ACC112 (cell line): ENCODE results near the gene PGF.

Source experiments
- H2AFZ ChIP-seq: fragments of 200-600 bp; sonication (generic); one replicate; pipeline ENCODE4 v1.6.0; 2017; ENCODE audit warnings: antibody characterized with exemption, low read length; ENCODE audit not compliant: unreplicated experiment
- H3K27ac ChIP-seq: fragments of 200-600 bp; sonication (generic); 2 replicates; pipeline ENCODE4 v1.5.1; 2014; ENCODE audit warnings: low read depth, mild to moderate bottlenecking, antibody characterized with exemption, low read length, moderate library complexity
- H3K27me3 ChIP-seq: fragments of 200-600 bp; sonication (generic); 2 replicates; pipeline ENCODE4 v1.6.1; 2014; ENCODE audit warnings: mild to moderate bottlenecking, antibody characterized with exemption, low read length, moderate library complexity, mixed read lengths; ENCODE audit not compliant: insufficient read depth
- H3K36me3 ChIP-seq: fragments of 200-600 bp; sonication (generic); 2 replicates; pipeline ENCODE4 v1.6.1; 2016; ENCODE audit warnings: mild to moderate bottlenecking, antibody characterized with exemption, low read length, moderate library complexity, mixed read lengths; ENCODE audit not compliant: insufficient read depth
- H3K4me1 ChIP-seq: fragments of 200-600 bp; sonication (generic); one replicate; pipeline ENCODE4 v1.6.1; 2016; ENCODE audit warnings: low read length, mixed read lengths; ENCODE audit not compliant: insufficient read depth, unreplicated experiment, control insufficient read depth
- H3K4me3 ChIP-seq: fragments of 200-600 bp; sonication (generic); 2 replicates; pipeline ENCODE4 v1.5.1; 2014; ENCODE audit warnings: mild to moderate bottlenecking, low read depth, low read length
- H3K79me2 ChIP-seq: fragments of 200-600 bp; sonication (generic); one replicate; pipeline ENCODE4 v1.6.0; 2016; ENCODE audit warnings: low read length; ENCODE audit not compliant: control insufficient read depth, unreplicated experiment, insufficient read depth

PGF gene

DNA sequence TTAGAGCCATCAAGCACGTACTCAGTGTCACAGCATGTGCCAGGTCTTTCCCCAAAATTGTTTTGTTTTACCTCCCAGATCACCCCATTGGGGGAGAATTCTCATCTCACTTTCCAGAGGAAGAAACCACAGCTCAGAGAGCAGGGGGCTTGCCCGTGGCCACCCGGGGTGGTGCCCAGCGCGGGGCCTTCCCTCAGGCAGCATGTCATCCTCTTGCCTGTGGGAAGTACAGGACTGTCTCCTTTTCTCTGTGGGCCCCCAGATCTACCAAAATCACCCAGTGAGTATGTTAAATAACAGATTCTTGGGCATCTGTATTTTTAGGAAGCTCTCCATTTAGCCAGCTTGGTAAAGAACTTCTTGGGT, 38.2 kb downstream of the PGF start:
- Histone ChIP-seq H3K36me3 (no peaks in the 10 kb centered on the region), H3K4me3 (no peak overlapping the region), H3K27me3 (no peaks in the 10 kb centered on the region; the same call in 1 of the 2 replicates), H3K4me1 (peaks cover 3% of the 10 kb centered on the region), H2AFZ (no peak overlapping the region), H3K79me2 (no peaks in the 10 kb centered on the region), H3K27ac (no peak overlapping the region)

DNA sequence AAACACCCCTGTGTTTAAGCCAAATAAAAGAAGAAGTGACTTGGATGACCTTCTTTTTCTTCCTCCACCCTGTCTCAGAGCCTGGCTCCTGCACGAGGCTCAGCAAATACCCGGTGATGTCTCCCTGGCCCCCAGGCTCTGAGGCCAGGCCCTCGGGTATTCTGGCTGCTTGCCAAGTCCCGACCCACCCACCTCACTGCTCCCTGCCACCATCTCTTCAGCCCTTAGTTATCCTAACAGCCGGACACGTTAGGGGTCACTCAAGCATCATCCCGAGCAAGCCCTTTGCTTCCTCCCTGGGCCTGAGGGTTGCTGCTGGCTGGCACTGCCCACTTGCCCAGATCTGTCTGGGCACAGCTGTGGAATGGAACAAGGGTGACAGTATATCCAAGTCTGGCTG, 39.6 kb downstream of the PGF start:
- Histone ChIP-seq H2AFZ (no peak overlapping the region), H3K27ac (no peak overlapping the region), H3K27me3 (no peaks in the 10 kb centered on the region), H3K36me3 (no peaks in the 10 kb centered on the region), H3K4me3 (no peak overlapping the region), H3K4me1 (peaks cover 3% of the 10 kb centered on the region), H3K79me2 (no peaks in the 10 kb centered on the region)

DNA sequence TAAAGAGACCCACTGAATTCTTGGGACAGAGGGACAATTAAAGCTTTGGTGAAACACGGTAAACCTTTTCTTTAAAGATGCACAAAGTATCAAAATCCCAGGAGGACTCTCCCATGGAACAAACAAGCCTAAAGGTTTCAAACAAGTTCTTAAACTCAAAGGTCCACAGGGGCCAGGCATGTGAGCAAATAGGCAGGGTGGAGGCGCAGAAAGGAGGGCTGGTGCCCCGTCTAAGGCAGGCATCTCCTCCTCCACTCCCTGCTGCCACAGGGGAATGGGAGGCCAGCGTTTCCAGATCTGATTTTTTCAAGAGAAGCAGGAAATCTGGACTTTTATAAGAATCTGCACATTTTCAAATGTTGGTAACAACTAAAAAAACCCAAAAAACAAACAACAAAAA, 40.0 kb downstream of the PGF start:
- Histone ChIP-seq H3K79me2 (no peaks in the 10 kb centered on the region), H2AFZ (no peak overlapping the region), H3K27me3 (no peaks in the 10 kb centered on the region), H3K4me3 (no peak overlapping the region), H3K27ac (no peak overlapping the region), H3K4me1 (peaks cover 3% of the 10 kb centered on the region), H3K36me3 (no peaks in the 10 kb centered on the region)

DNA sequence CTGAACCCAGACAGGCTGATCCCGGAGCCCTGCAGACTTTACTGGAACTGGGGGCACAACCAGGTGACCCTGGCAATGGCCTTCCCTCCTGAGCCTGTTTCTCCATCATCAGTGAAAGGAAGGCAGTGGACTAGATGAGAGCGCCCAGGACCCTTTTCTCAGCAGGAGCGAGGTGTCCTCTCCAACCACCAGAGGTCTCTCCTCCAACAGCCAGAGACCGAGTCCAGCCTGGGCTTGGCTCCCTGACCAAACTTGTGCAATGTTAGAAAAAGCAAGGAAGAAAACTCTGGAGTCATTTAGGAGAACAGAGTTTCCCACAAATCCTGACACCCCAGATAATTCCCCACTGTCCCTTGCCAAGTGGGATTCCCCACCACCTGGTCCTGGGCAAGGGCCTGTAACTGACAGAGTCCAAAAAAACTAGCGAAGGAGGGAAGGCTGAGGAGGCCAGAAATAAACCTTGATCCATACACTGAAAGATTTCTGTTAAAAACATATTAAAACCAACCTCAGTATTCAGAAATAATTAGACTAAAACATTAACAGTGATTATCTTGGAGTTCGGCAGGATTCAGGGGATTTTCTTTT, 41.3 kb downstream of the PGF start:
- H2AFZ ChIP-seq, result peak overlapping the region; percentile 27
- peaks cover 3% of the 10 kb centered on the region for H3K4me1 ChIP-seq
- no peak overlapping the region for H3K4me3 ChIP-seq
- no peaks in the 10 kb centered on the region for H3K79me2 ChIP-seq
- H3K27ac ChIP-seq, result no peak overlapping the region
- no peaks in the 10 kb centered on the region for H3K27me3 ChIP-seq
- no peaks in the 10 kb centered on the region for H3K36me3 ChIP-seq

DNA sequence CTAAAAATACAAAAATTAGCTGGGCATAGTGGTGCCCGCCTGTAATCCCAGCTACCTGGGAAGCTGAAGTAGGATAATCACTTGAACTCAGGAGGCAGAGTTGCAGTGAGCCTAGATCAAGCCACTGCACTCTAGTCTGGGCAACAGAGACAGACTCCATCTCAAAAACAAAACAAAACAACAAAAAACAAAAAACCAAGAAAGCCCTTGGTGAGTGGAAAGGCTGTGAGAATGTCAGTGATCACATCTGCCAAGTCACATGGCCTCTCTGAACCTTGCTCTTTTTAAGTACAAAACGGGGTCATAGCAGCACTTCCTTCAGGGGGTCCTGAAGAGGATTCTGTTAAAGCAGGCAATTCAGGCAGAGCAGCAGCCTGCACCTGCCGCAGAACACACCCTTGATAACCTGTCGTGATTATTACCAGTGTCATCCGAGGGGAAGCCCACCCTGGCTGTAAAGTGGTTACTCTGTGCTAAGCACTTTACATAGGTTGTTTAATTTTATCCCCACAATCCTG, 41.9 kb downstream of the PGF start:
- no peak overlapping the region for H2AFZ ChIP-seq
- no peak overlapping the region for H3K4me3 ChIP-seq
- H3K79me2 ChIP-seq, result no peaks in the 10 kb centered on the region
- peaks cover 8% of the 10 kb centered on the region for H3K4me1 ChIP-seq
- H3K27ac ChIP-seq, result no peak overlapping the region
- no peaks in the 10 kb centered on the region for H3K27me3 ChIP-seq
- no peaks in the 10 kb centered on the region for H3K36me3 ChIP-seq

DNA sequence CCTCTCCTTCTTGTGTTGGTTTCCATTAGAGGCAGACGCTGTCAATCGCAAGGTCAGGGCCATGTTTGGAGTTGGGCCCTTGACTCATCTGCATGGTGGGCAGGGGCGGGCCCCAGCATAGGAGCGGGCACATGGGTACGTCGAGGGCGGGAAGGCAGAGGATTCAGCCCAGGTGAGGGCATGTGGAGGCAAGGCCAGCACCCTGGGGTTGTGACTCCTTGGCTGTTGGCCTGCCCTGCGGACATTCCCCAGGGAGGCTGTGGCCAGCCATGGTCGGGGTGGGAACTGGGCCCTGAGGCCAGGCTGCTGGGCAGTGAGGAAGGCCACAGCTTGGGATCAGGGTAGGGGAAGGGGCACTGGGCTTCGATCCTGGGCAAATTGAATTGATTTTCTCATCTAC, 42.6 kb downstream of the PGF start:
- Histone ChIP-seq H2AFZ (no peak overlapping the region), H3K79me2 (no peaks in the 10 kb centered on the region), H3K4me1 (peaks cover 8% of the 10 kb centered on the region), H3K27me3 (no peaks in the 10 kb centered on the region), H3K4me3 (no peak overlapping the region), H3K36me3 (no peaks in the 10 kb centered on the region), H3K27ac (no peak overlapping the region)

DNA sequence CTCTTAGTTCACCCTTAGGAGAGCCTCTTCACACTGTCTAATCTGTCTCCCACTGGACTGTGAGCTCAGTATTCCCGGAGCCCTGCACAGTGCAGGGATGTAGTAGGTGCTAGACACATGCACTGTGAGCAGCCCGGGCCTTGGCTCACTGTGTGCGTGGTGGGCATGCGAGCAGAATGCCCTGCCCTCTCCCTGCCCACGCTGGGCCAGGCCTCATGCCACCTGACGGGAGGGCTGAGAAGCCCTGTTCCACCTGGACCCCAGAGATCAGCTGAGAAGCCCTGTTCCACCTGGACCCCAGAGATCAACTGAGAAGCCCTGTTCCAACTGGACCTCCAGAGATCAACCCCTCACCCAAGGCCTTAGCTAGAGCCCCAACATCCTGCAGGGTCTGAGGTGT, 43.3 kb downstream of the PGF start:
- no peak overlapping the region for H2AFZ ChIP-seq
- peaks cover 8% of the 10 kb centered on the region for H3K4me1 ChIP-seq
- H3K36me3 ChIP-seq, result no peaks in the 10 kb centered on the region
- no peaks in the 10 kb centered on the region for H3K27me3 ChIP-seq
- H3K79me2 ChIP-seq, result no peaks in the 10 kb centered on the region
- H3K27ac ChIP-seq, result no peak overlapping the region
- no peak overlapping the region for H3K4me3 ChIP-seq

DNA sequence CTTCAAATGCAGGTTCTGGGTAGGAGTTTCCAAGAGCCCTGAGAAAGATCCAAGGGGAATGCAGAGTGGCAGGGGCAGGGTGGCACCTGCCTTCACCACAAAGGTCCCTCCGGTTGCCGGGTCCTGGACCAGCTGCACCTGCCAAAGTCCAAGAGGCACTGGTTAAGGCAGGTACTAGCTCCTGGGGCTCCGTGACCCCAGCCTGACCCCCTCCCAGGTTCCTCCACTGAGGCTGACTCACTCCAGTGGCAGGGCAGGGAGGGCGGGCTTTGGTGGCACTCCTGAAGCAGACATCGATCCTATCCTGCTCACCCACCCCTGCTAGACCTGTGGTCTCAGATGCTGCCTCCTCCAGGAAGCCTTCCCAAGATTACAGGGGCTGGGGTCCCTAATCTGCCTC, 43.7 kb downstream of the PGF start:
- no peak overlapping the region for H2AFZ ChIP-seq
- no peak overlapping the region for H3K4me3 ChIP-seq
- no peaks in the 10 kb centered on the region for H3K27me3 ChIP-seq
- H3K4me1 ChIP-seq, result peaks cover 8% of the 10 kb centered on the region
- H3K36me3 ChIP-seq, result no peaks in the 10 kb centered on the region
- H3K27ac ChIP-seq, result no peak overlapping the region
- no peaks in the 10 kb centered on the region for H3K79me2 ChIP-seq

DNA sequence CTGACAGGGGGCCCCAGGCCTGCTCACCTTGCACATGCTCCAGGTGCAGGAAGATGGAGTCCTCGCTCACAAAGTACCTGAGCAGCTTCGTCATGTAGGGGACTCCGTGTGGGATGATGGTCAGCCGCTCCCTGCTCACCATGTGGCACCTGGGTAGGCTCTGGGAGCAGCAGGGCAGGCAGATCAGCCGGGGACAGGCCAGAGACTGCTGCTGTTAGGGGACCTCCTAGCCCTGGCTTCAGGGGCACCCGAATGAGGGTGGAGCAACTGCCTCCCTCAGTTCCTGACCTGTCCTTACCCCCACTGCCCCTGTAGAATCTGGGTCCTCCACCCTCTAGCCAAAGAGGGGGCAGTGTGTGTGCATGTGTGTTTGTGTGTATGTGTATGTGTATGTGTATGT, 44.2 kb downstream of the PGF start:
- no peaks in the 10 kb centered on the region for H3K27me3 ChIP-seq
- H3K36me3 ChIP-seq, result no peaks in the 10 kb centered on the region
- no peak overlapping the region for H2AFZ ChIP-seq
- peaks cover 8% of the 10 kb centered on the region for H3K4me1 ChIP-seq
- no peak overlapping the region for H3K4me3 ChIP-seq
- no peaks in the 10 kb centered on the region for H3K79me2 ChIP-seq
- no peak overlapping the region for H3K27ac ChIP-seq

DNA sequence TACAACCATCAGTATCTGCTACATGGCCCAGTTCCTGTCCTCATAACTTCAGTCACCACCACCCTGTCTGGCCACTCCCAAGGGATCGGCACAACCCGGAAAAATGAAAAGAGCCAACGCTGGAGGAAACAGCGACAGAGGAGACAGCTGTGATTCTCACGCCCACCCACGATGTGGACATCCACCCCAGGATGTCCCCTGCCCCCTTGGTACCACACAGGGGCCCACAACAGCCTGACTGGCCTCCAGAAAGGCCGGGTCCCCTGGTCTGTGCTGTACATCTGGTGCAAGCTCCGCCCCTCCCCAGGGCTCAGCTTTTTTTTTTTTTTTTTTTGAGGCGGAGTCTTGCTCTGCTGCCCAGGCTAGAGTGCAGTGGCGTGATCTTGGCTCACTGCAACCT, 44.8 kb downstream of the PGF start:
- H3K36me3 ChIP-seq, result no peaks in the 10 kb centered on the region
- no peak overlapping the region for H3K27ac ChIP-seq
- no peaks in the 10 kb centered on the region for H3K79me2 ChIP-seq
- H3K27me3 ChIP-seq, result no peaks in the 10 kb centered on the region
- no peak overlapping the region for H2AFZ ChIP-seq
- no peak overlapping the region for H3K4me3 ChIP-seq
- peaks cover 8% of the 10 kb centered on the region for H3K4me1 ChIP-seq

DNA sequence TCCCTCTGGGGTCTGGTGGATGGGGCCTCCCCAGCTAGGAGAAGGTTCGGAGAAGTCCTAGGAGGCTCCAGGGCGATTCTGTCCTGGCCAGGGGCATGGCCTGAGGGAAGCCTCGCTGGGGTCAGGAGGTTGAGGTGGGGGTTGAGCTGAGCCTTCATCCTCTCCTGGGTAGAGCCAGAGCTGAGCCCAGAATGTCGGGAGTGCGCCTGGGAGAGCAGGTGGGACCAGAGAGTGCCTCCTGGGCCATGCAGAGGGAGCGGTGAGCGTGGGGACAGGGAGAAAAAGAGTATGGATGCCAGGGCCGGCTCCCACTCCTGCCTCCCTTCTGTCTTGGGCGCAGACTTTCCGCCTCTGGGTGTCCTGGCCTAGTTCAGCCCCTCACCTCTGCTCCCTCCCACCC, 45.5 kb downstream of the PGF start:
- no peaks in the 10 kb centered on the region for H3K27me3 ChIP-seq
- H3K4me1 ChIP-seq, result peaks cover 8% of the 10 kb centered on the region
- no peak overlapping the region for H3K4me3 ChIP-seq
- no peaks in the 10 kb centered on the region for H3K79me2 ChIP-seq
- no peak overlapping the region for H3K27ac ChIP-seq
- no peaks in the 10 kb centered on the region for H3K36me3 ChIP-seq
- H2AFZ ChIP-seq, result no peak overlapping the region
